Thyroid gland (tissue), 4 donors: ENCODE results near the gene GLRA1. TPM values are rescaled to one million over a fixed set of nuclear protein-coding genes. Genes with fewer than 3 reads are reported as not detected.

Experiments used
- DNase-seq, 2 donors: peaks; one replicate each; pipeline ENCODE4 v3.0.0-alpha.2; 2019
- H3K27ac ChIP-seq, 3 donors: fragments of 200-600 bp; sonication (generic); 1 replicate in 2 of 3; 2 replicates in 1 of 3; pipeline ENCODE4 v1.5.1; 2016 to 2019; ENCODE audit warnings: mild to moderate bottlenecking in 1 of 3, moderate library complexity in 1 of 3
- H3K27me3 ChIP-seq: fragments of 200-600 bp; sonication (generic); one replicate; pipeline ENCODE4 v1.5.1; 2019
- H3K36me3 ChIP-seq, 2 donors: fragments of 200-600 bp; sonication (generic); one replicate each; pipeline ENCODE4 v1.5.1; 2016 to 2019
- H3K4me1 ChIP-seq, 2 donors: fragments of 200-600 bp; sonication (generic); one replicate each; pipeline ENCODE4 v1.5.1; 2017 to 2019
- H3K4me3 ChIP-seq, 3 donors: fragments of 200-600 bp; sonication (generic); replicated peaks in 1 of 3; 1 replicate in 2 of 3; 2 replicates in 1 of 3; pipeline ENCODE4 v1.5.1; 2016; ENCODE audit warnings: mild to moderate bottlenecking in 1 of 3
- H3K9me3 ChIP-seq: fragments of 200-600 bp; sonication (generic); one replicate; pipeline ENCODE4 v1.5.1; 2017
- POLR2A ChIP-seq, 2 donors: fragments of 450-650 bp; IDR thresholded peaks; one replicate each; pipeline ENCODE4 v1.6.1; 2017; ENCODE audit warnings: antibody characterized with exemption in 2 of 2, mild to moderate bottlenecking in 2 of 2, moderate library complexity in 1 of 2
- WGBS, 2 donors: methylation state at CpG; one replicate each; pipeline ENCODE4 v1.1.5; 2017; 5-methylcytosine and 5-hydroxymethylcytosine counted together
- intact Hi-C: fragments of 100-400 bp; cut with DNase I; formaldehyde crosslinking; loops from one replicate; pipeline ENCODE4 v1.15.1; 2023
- total RNA-seq, 4 donors: library from RNA; depleted of rRNA; stranded (reverse); fragments of >200 nt; gene quantifications; one replicate each; pipeline ENCODE4 v1.2.3, GENCODE V29; 2016
- TF ChIP-seq, protein P1 (sequence below), 6 experiments: fragments of 200-600 bp in 3 of 6; fragments of 450-650 bp in 3 of 6; sonication (generic) in 3 of 6; IDR thresholded peaks; one replicate each; pipeline ENCODE4 v1.5.1; 2016 to 2019; ENCODE audit warnings: antibody characterized with exemption in 6 of 6, mild to moderate bottlenecking in 2 of 6, inconsistent platforms in 1 of 6, moderate library complexity in 1 of 6

Gene GLRA1
- total RNA-seq, 4 donors from 2014 or later: not detected

DNA sequence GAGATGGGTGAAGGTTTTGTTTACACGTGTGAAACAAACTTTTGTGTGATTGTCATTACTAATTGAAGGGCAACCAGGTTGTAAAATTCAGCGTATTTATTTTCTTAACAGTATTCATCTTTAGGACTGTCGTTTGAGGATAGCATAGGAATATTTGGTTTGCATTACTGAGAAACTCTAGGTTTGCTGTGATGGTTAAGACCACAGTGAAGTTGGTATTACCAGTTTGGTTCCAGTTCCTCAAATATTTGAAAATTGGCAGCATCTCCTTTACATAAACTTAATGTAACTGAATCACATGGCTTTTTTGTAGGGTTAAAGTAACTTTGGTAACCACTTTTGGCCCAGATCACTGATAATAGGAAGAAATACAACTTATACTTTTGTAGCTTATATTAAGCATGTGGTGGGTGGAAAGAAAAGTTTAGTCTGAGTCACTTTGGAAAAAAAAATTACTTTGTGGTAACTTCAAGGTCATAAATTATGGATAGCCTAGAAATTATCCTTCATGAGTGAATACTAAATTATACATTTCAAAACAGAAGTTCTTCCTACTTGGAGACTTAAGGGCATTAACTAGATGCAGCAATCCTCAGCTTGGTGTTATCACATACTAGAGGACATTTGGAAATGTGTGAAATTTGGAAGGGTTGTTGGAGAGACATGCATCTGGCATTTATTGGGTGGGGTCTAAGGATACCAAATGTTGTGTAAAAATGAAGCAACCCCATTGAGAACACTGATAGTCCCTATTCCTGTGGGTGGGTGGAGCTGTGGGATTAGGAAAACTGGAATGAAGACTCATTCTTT, 119.0 kb downstream of the GLRA1 start:
- Histone ChIP-seq H3K9me3 (no peaks in the 10 kb centered on the region), H3K4me1 (peaks cover 7 to 10% of the 10 kb centered on the region in 2 donors), H3K27me3 (no peaks in the 10 kb centered on the region), H3K36me3 (peaks cover 26 to 34% of the 10 kb centered on the region in 2 donors), H3K27ac (no peak overlapping the region), H3K4me3 (no peak overlapping the region)
- no peak for TF ChIP-seq POLR2A (IDR thresholded peaks at IDR 0.05)
- TF ChIP-seq, protein P1, sequence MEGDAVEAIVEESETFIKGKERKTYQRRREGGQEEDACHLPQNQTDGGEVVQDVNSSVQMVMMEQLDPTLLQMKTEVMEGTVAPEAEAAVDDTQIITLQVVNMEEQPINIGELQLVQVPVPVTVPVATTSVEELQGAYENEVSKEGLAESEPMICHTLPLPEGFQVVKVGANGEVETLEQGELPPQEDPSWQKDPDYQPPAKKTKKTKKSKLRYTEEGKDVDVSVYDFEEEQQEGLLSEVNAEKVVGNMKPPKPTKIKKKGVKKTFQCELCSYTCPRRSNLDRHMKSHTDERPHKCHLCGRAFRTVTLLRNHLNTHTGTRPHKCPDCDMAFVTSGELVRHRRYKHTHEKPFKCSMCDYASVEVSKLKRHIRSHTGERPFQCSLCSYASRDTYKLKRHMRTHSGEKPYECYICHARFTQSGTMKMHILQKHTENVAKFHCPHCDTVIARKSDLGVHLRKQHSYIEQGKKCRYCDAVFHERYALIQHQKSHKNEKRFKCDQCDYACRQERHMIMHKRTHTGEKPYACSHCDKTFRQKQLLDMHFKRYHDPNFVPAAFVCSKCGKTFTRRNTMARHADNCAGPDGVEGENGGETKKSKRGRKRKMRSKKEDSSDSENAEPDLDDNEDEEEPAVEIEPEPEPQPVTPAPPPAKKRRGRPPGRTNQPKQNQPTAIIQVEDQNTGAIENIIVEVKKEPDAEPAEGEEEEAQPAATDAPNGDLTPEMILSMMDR (IDR thresholded peaks at IDR 0.05): no peak
- DNase-seq: no peak
- intact Hi-C loops: no loop called here
- WGBS, 2 donors: 92 to 95% methylated on average over 3 of the region's 3 CpGs

DNA sequence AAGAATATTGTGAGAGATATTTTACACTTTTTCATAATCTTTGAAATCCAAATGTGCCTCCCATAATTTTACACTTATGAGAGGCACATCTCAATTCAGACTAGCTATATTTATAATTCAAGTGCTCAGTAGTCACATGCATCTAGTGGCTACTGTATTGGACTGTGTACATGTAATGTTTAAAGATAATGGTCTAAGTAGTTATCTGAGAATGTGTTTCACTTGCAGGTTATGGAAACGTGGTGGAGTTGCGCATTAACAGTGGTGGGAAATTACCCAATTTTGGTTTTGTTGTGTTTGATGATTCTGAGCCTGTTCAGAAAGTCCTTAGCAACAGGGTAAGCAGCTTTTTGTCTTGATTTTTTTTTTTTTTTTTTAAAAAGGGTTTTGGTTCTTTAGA, 124.1 kb downstream of the GLRA1 start:
- no peak overlapping the region for H3K4me3 ChIP-seq
- TF ChIP-seq, protein P1 (IDR thresholded peaks at IDR 0.05): no peak
- TF ChIP-seq POLR2A (IDR thresholded peaks at IDR 0.05): no peak
- H3K4me1 ChIP-seq: no peaks in the 10 kb centered on the region
- peaks cover 56 to 65% of the 10 kb centered on the region in 2 donors for H3K36me3 ChIP-seq
- WGBS, 2 donors: 89 to 93% methylated on average over 2 of the region's 2 CpGs
- DNase-seq: no peak
- H3K27me3 ChIP-seq: no peaks in the 10 kb centered on the region
- intact Hi-C loops: no loop called here
- H3K9me3 ChIP-seq: no peaks in the 10 kb centered on the region
- H3K27ac ChIP-seq: no peak overlapping the region

DNA sequence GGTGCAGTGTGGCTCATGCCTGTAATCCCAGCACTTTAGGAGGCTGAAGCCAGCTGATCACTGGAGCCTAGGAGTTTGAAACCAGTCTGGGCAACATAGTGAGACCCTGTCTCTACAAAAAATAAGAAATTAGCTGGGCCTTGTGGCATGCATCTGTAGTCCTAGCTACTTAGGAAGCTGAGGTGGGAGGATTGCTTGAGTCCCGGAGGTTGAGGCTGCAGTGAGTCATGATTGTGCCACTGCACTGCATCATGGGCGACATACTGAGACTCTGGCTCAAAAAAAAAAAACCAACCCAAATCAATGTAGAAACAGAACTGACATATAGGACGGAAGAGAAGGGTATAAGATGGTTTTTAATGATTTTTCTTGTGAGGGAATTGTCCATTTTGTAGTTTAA, 125.2 kb downstream of the GLRA1 start:
- Histone ChIP-seq H3K9me3 (no peaks in the 10 kb centered on the region), H3K36me3 (peaks cover 66 to 69% of the 10 kb centered on the region in 2 donors), H3K4me3 (no peak overlapping the region), H3K27me3 (no peaks in the 10 kb centered on the region), H3K27ac (no peak overlapping the region), H3K4me1 (no peaks in the 10 kb centered on the region)
- WGBS, 2 donors: 93% methylated on average over 3 of the region's 3 CpGs
- intact Hi-C loops: no loop called here
- TF ChIP-seq, protein P1 (IDR thresholded peaks at IDR 0.05): no peak
- no peak for TF ChIP-seq POLR2A (IDR thresholded peaks at IDR 0.05)
- no peak for DNase-seq

DNA sequence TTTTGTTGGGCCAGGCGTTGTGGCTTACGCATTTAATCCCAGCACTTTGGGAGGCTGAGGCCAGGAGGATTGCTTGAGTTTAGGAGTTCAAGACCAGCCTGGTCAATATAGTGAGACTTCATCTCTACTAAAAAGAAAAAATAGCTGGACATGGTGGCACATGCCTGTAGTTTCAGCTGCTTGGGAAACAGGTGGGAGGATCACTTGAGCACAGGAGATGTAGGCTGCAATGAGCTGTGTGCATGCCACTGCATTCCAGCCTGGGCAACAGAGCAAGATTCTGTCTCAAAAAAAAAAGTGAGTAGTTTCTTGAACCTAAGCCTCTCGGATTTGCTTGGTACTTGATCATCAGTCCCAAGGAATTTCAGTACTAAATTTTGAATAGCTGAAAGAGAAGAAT, 126.0 kb downstream of the GLRA1 start:
- Histone ChIP-seq H3K36me3 (peaks cover 64 to 65% of the 10 kb centered on the region in 2 donors), H3K9me3 (no peaks in the 10 kb centered on the region), H3K27me3 (no peaks in the 10 kb centered on the region), H3K27ac (no peak overlapping the region), H3K4me1 (no peaks in the 10 kb centered on the region), H3K4me3 (no peak overlapping the region)
- intact Hi-C loops: no loop called here
- no peak for DNase-seq
- WGBS, 2 donors: 93 to 96% methylated on average over 3 of the region's 3 CpGs
- TF ChIP-seq, protein P1 (IDR thresholded peaks at IDR 0.05): no peak
- TF ChIP-seq POLR2A (IDR thresholded peaks at IDR 0.05): no peak

DNA sequence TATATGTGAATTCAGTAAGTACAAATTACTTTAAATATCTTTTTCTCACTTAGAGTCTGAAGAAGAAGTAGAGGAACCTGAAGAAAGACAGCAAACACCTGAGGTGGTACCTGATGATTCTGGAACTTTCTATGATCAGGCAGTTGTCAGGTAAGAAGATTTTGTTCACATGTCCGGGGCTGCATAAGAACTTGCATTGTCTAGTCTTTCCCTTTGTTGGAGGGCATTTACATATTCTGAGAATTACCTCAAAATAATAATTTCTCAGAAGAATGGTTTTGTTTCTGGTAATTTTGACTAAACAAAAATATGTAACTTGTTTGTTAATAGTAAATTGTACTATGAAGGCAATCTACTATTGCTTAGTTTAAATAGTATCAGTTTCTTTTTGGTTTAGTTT, 129.2 kb downstream of the GLRA1 start:
- TF ChIP-seq POLR2A (IDR thresholded peaks at IDR 0.05): no peak
- TF ChIP-seq, protein P1 (IDR thresholded peaks at IDR 0.05): no peak
- Histone ChIP-seq H3K4me1 (no peaks in the 10 kb centered on the region), H3K27me3 (no peaks in the 10 kb centered on the region), H3K4me3 (no peak overlapping the region), H3K36me3 (peaks cover 48 to 56% of the 10 kb centered on the region in 2 donors), H3K27ac (no peak overlapping the region), H3K9me3 (no peaks in the 10 kb centered on the region)
- DNase-seq: no peak
- intact Hi-C loops: no loop called here
- 92 to 100% methylated on average over 1 of the region's 1 CpG for WGBS, 2 donors
